GM18858 (cell line): ENCODE results near the gene CASP6.

Experiments
- ATAC-seq: cut with Tn5 transposase; IDR thresholded peaks from one replicate; pipeline ENCODE4 v1.9.1; 2021; ENCODE audit not compliant: unreplicated experiment

Gene CASP6

DNA sequence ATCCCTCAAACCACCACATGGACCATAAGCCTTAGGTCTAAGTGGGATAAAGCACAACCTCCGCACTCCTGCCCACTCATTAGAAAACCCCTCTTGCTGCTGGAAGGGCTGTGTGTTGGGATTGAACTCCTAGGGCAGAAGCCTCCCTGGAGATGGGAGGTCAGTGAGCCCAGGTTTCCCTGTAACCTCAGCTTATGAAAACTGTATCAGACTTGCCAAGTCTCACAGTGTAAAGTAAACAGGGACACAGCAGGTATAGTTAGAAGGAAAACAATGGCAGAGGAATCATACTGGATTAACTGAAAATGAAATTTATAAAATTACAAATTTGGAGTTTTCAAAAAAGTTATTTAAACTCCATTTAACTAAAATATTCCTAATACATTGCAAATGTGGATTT lies 29.9 kb downstream of the CASP6 start:
- ATAC-seq, result no peak

GRCh38 chr4:109672169-109672930 lies 30.9 kb downstream of the CASP6 start:
- ATAC-seq, result no peak

DNA sequence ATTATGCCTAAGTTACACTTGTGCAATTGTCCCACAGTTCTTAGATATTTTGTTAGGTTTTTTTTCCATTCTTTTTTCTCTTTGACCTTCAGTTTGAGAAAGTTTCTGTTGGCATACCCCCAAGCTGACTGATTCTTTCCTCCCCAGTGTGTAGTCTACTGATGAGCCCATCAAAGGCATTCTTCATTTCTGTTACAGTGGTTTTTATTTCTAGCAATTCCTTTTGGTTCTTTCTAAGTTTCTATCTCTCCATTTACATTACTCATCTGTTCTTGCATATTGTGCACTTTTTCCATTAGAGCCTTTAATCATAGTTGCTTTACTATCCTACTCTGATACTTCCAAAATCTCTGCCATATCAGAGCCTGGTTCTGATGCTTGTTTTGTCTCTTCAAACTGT lies 31.9 kb downstream of the CASP6 start:
- ATAC-seq, result no peak

GRCh38 chr4:109665783-109666485 lies 37.3 kb downstream of the CASP6 start:
- no peak for ATAC-seq

DNA sequence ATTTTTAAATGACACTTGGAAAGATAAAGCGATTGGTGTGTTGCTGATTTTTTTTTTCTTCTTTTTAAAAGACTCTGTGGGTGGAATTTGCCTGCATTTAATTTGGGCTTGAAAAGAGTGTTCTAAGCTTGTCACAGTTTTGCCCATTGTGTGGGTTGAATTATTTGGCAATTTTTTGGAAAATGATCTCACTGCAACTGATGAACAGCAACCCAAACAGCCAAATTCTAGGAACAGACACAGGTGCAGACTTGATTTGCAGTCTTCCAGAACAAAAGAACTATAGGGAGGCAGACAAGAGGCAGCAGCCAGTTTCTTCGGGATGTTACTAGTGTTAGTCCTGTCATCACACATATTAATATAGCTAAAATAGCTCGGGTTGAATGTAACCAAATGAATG lies 40.5 kb downstream of the CASP6 start:
- no peak for ATAC-seq

DNA sequence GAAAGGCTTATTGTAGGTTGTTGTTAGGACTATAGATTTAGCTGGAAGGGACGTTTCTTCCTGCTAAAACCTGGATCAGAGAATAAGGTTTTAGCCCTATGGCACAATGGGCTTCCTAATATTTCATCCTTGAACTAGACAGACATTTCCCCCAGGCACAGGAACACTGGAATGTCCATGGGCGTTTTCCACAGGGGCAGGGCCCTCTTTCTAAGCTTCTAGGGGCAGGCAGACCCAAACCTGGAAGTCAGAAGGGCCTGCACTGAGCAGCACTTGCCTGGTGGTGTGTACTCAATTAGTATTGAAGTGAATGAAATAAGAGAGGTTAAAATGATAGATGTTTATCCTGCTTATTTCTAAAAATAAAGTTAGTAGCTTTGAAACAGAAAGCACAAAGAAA lies 41.1 kb downstream of the CASP6 start:
- no peak for ATAC-seq

DNA sequence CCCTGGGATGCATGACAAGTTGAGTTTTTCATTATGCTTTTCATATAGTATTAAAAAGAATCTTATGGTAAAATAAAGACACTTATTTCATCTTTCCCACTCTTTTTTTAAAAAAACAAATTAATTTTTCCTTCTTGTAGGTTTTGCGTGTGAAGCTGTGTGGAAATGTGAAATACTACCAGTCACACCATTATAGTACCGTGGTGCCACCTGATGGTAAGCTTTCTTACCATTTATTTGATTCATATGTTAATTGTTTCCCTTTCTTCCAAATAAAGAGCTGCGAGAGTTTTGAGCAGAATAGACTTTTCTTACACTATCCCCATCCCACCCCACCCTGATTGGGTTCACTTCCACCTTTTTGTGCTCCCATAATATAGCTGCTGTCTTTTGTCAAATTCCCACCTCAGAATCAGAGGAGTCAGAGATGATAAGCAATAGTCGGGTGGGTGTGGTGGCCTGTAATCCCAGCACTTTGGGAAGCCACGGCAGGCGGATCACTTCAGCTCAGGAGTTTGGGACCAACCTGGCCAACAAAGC lies 44.3 kb downstream of the CASP6 start:
- no peak for ATAC-seq

- no peak for ATAC-seq
These were observed 45.3 kb downstream of the CASP6 start for GRCh38 chr4:109657854-109658418.

GRCh38 chr4:109655396-109655795 lies 47.8 kb downstream of the CASP6 start:
- ATAC-seq, result no peak

- peak; percentile 83 for ATAC-seq
These were observed 53.4 kb downstream of the CASP6 start for GRCh38 chr4:109649872-109650271.

DNA sequence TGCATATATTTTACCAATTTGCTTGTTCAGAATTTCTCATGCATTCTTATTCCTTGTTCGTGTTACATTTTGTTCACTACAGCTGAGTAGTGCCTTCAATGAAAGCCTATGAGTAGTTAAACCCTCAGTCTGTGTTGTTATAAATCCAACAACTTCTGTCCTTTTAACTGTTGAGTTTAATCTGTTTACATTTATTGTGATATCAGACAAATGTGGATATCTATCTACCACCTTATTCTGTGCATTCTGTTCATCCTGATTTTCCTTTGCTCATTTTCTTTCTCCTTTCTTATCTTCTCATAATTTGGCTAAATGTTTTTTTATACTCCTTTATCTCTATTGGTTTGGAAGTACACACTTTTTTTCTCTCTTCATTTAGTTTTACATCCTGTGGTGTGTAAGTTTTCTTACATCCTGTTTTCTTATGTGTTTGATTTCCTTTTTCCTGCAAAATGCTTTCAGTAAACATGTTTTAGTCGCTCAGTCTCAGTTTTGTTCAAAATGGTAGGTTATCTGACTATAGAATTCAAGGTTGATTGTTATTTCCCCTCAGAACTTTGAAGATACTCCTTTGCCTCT lies 54.2 kb downstream of the CASP6 start:
- no peak for ATAC-seq

DNA sequence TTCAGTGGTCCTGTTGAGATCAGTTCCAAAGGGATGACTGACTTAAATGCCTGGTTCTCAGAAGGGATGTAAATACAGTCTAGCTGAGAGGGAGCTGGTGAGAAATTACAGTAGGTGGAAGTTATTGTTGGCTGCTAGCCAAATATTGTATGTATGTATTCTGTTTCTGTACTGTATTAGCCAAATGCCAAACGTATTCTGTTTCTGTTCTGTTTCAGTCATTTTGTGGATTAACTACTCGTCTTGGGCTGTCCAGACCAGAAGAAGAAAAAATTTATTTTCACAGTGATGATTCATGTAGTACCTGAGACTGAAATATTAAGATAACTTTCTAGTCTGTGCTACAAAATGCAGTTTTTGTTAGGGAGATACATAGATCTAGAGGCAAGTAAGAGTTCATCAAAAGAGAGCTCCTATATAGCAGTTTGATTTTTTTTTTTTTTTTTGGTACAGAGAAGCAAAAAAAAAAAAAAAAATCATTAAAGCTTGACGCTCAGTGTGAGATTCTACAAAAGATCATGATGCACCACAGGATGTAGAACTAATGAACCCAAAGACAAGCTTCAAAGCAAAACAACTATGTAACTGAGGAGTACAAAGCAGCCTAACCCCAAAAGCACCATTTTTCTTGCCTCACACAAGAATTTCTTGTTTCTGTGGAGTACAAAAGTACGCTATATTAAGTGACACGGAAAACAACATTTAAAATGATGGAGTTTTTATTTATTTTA lies 54.8 kb downstream of the CASP6 start:
- ATAC-seq, result peak; percentile 70

GRCh38 chr4:109645874-109646710 lies 57.2 kb downstream of the CASP6 start:
- no peak for ATAC-seq

DNA sequence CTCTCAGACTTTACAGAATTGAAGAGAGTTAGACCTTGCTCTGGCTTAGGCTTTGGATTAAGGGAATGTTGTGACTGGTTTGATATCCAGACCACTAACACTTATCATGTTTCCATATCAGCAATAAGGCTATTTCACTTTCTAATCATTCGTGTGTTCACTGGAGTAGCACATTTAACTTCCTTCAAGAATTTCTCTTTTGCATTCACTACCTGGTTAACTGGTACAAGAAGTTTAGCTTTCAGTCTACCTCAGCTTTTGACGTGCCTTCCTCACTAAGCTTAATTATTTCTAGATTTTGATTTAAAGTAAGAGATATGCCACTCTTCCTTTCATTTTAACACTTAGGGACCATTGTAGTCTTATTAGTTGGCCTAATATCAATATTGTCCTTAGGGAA lies 62.6 kb downstream of the CASP6 start:
- no peak for ATAC-seq
